T-helper 1 cell treated with Interleukin-12 subunit alpha and Interleukin-12 subunit beta and Interleukin-4 antibody, amounts not matched to agents 30 μg/mL and 1 μg/mL, for 36 hours (primary cell): ENCODE measurements around the gene CLCN6.

ENCODE experiments used
- H3K27ac Mint-ChIP-seq: one replicate; pipeline ENCODE4 v1.8.0; 2021; ENCODE audit warnings: mild to moderate bottlenecking, mixed read lengths
- H3K27me3 Mint-ChIP-seq: one replicate; pipeline ENCODE4 v1.8.0; 2021; ENCODE audit warnings: low read depth, mixed read lengths
- H3K36me3 Mint-ChIP-seq: one replicate; pipeline ENCODE4 v1.8.0; 2021; ENCODE audit warnings: low read depth, mixed read lengths
- H3K4me1 Mint-ChIP-seq: one replicate; pipeline ENCODE4 v1.8.0; 2021; ENCODE audit warnings: low read depth, mixed read lengths
- H3K4me3 Mint-ChIP-seq: one replicate; pipeline ENCODE4 v1.8.0; 2021; ENCODE audit warnings: mild to moderate bottlenecking, moderate library complexity, mixed read lengths
- H3K9me3 Mint-ChIP-seq: one replicate; pipeline ENCODE4 v1.8.0; 2021; ENCODE audit warnings: mixed read lengths

CLCN6 gene

DNA sequence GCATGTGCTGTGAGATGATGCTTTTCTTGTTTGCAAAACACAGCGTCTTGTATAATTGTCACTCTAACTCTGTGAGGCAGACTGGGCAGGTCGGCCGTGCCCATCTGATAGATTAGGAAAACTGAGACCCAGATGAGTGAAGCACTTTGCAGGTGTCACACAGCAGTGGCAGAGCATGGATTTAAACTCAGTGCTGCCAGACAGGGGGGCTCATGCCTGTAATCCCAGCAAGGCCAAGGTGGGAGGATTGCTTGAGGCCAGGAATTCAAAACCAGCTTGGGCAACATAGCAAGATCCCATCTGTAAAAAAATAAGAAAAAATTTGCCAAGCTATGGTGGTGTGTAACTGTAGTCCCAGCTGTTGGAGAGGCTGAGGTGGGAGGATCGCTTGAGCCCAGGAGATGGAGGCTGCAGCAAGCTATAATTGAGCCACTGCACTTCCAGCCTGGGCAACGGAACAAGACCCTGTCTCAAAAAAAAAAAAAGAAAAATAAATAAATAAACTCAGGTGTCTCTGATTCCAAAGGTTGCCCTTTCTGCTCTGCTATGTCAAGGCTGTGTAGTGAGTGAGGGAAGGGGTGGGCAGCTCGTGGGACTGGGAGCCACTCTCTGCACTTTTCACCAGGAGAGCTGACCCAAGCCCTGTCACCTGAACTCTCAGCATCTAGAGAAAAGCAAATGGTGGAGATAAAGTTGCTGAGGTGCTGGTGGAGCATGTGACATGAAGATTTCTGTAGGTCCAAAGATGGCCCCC, 85.6 kb downstream of the CLCN6 start:
- H3K4me1 Mint-ChIP-seq: no peaks in the 10 kb centered on the region
- peaks cover 11% of the 10 kb centered on the region for H3K27me3 Mint-ChIP-seq
- no peaks in the 10 kb centered on the region for H3K9me3 Mint-ChIP-seq
- no peaks in the 10 kb centered on the region for H3K36me3 Mint-ChIP-seq
- no peak overlapping the region for H3K27ac Mint-ChIP-seq
- H3K4me3 Mint-ChIP-seq: no peak overlapping the region
